NCI-H446 treated with DMSO at 0.1 percent for 48 hours (cell line): ENCODE measurements around the gene PRR5.
"Not testable (repeated sequence)": the region's sequence is repeated elsewhere in the genome, so short reads cannot be mapped to it uniquely, and the experiment has no call there.

Experiments used
- DNase-seq: peaks from one replicate; lab custom pipeline; 2025; lab: John Stamatoyannopoulos, UW

PRR5 gene, protein sequence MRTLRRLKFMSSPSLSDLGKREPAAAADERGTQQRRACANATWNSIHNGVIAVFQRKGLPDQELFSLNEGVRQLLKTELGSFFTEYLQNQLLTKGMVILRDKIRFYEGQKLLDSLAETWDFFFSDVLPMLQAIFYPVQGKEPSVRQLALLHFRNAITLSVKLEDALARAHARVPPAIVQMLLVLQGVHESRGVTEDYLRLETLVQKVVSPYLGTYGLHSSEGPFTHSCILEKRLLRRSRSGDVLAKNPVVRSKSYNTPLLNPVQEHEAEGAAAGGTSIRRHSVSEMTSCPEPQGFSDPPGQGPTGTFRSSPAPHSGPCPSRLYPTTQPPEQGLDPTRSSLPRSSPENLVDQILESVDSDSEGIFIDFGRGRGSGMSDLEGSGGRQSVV

DNA sequence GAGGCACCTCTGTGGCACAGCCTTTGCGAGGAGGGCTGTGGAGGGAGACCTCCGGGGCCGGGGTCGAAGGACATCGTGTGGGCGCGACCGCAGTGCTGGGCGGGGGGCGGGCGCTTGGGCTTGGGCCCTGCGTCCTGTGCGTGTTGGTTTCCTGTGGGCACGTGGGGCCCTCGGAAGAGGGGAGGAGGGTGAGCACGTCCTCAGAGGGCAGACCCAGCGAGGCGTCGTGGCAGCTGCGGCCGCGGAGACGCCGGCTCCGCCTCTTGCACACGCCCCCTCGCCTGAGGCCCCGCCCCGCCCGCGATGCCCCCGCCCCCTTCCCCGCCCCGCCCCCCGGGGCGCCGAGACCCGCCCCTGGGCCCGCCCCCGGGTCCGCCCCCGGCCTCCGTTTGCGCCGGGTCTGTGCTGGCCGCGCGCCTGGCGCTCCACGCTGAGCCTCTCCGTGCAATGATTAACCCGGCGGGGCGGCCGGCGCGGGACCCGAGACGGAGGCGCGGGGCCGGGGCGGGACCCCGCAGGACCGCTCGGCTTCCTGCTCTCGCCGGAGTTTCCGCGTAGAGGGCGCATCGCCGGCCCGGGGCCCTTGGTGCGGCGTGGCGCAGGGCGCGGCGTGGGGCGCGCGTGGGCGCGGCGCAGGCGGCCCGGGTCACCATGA, at the start of gene PRR5:
PRR5 (plus strand) TSS at position 381 of the 655 bp plus-strand sequence; CDS start at position 652, 271 bp downstream.
- no peak for DNase-seq

DNA sequence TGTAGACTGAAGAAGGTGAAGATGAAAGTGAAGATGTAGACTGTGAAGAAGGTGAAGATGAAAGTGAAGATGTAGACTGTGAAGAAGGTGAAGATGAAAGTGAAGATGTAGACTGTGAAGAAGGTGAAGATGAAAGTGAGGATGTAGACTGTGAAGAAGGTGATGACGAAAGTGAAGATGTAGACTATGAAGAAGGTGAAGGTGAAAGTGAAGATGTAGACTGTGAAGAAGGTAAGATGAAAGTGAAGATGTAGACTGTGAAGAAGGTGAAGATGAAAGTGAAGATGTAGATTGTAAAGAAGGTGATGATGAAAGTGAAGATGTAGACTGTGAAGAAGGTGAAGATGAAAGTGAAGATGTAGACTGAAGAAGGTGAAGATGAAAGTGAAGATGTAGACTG, 49.1 kb upstream of the PRR5 start:
- DNase-seq, result not testable (repeated sequence)

DNA sequence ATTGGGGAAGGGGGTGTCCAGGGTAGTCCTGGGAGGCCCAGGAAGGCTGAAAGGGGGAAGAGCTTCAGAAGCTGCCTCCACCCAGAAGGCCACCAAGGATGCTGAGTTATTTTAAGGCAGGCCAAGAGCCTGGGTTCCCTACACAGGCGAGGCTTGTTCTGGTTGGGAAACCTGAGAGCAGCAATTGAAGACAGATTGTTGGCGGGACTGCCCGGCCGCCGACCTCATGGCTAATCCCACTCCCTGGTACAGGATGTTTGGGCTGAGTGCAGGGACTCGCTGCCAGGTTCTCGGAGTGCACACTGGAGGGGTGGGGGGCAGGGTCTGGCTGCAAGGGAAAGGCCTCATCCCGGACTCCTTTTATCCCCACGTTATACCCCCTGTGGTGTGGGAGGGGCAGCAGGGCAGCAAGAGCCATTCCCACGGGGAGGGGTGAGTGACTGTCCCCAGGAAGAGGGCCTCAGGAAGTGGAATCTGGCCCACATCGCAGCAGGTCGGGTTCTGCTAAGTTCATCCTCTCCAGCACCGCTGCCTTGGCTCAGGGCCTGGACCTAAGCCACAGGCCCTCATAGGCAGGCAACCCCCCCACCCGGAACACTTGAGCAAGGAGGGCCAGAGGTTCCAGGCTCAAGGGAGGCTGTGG, 43.6 kb upstream of the PRR5 start:
- no peak for DNase-seq

DNA sequence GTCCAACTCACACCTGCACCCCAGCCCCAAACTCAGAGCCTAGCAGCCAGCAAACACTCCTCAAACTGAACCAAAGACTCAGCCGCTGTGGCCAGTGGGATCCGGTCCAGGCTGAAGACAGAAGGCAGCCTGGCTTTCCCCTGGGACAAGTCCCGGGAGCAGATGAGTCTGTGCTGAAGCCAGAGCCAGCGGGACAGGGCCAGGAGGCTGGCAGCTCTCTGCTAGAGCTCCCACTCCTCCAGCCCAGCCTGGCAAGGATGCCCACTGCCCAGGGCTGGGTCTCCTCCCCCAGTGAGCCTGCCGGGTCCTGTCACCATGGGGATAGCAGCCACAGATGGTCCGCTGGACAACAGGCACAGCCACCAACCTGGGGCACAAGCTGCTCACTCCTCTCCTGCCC, 42.9 kb upstream of the PRR5 start:
- peak; percentile 48 for DNase-seq

DNA sequence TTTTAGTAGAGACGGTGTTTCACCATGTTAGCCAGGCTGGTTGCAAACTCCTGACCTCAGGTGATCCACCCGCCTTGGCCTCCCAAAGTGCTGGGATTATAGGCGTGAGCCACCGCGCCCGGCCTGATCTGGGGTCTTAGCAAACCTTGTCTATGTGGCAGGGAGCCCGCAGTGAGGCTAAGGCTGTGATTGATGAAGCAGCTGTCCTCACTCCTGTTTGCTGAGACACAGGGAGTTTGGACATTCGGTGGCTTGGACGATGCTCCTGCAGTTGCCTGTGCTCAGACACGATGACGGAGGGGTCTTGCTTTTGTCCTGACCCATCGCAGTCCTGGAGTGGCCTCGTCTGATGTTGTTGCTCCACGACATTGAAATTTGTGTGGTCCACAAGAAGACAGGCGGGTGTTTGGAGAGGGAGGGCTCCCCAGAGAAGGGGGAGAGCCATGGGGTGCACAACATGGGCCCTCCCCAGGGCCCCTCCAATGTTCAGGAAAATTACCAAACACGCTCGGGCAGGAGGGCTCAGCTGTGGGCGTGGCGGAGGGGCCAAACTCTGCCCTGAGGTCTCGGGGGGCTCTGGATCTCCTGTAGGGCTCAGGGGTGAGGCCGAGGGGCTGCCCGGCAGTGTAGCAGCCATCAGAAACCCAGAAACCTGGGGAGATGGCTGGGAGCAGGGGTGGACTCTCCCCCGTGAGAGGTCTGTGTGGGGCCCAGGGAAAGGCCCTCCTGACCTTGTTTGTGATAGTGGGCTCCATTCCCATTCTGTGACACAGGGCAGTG, 41.8 kb upstream of the PRR5 start:
- DNase-seq, result no peak

DNA sequence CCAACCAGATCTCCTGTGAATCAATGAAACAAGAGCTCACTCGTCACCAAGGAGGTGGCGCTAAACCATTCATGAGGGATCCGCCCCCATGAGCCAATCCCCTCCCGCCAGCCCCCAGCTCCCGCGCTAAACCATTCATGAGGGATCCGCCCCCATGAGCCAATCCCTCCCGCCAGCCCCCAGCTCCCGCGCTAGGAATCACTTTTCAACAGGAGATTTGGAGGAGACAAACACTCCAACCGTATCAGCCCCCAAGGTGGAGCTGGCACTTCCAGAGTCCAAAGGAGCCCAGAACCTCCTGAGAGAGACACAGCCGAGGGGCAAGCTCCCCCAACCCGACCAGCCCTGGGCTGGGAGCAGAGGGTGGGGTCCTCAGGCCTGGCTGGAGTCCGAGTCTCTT, 40.9 kb upstream of the PRR5 start:
- no peak for DNase-seq

DNA sequence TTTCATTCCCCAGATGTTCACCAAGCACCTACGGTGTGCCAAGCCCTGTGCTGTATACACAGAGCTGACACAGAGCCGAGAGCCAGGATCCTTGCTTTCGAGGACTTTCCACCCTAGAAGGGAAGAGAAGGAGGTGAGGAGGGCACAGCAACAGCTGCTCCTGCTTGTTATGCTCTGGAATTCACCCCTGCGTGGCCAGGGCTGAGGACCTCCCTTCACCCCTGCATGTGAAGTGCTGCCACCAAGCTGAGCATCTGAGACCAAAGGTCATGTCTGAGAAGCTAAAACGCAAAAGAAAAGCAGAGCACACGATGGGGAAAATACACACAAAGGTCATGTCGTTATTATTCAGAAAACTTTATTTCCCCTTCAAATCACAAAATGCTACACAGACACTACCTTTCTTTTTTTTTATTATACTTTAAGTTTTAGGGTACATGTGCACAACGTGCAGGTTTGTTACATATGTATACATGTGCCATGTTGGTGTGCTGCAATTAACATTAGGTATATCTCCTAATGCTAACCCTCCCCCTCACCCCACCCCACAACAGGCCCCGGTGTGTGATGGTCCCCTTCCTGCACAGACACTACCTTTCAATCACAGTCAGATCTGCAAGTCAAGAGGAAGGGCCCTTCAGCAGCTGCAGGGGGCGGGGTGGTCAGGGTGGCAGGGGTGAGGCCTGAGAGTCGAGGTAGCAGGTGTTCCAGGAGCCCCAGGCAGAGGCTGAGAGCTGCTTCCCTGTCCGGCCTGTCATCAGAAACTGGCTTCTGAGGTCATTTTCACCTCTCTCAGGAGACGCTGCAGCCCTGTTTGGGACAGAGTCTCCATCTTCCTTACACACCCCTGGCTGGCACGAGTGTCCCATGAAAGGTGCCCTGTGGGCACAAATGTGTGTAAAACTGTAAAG, 40.1 kb upstream of the PRR5 start:
- no peak for DNase-seq

DNA sequence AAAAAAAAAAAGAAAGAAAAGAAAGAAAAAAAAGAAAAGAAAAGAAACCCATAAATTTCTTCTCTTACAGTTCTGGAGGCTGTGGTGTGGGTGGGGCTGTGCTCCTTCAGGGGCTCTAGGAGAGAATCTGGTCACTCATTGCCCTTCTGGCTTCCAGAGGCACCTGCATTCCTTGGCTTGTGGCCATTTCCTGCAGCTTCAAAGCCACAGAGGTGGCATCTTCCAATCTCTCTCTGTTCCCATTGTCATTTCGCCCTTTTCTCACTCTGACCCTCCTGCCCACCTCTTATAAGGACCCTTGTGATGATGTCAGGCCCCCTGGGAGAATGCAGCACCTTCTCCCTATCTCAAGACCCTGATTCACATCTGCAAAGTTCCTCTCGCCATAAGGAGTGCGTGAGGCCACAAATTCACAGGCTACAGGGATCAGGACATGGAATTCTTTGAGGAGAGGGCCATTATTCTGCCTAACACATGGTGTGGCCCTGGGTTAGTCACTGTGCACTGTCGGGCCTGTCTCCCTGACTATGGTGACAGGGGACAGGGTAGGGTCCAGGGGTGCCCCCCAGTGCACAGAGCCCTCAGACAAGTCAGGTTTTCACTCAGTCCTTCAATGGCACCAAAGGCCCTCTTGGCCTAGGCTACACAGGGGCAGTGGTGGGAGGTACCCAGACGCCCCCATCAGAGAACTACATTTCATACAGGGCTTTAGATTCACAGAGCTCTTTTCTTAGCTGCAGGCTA, 38.6 kb upstream of the PRR5 start:
- DNase-seq, result no peak

DNA sequence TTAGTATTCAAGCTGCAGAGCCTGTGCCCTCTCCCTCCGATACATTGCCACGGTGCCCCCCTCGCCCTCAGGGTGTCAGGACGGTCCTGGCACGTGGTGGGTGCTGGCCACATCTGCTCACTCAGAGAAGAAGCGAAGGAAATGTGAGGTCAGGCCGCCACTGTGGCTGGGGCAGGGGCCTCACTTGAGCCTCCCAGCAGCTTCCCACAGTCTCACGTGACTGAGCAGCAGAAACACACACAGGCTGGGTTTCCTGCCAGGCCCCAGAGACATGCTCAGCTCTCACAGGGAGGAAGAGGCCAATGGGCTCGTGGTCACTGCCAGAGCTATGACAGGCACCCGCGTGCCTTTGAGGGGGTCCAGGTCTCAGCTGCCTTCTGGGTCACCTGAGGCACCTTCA, 37.9 kb upstream of the PRR5 start:
- no peak for DNase-seq

DNA sequence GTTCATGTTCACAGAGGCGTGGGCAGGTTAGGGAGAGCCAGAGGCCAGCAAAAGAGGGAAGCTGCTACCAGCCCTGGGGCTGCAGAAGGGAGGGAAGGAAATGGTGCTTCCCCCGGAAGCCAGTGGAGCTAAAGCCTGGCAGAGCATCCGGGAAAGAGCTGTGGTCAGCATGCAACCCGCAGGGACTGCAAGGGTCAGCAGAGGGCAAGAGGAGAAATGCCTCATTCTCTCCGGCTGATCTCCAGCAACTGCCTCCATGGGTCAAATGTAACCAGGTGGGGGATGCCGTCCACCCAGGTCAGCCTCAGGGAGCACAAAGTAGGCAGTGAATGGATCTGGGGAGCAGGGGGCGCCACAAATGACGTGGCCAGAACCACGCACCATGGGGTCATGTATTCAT, 36.9 kb upstream of the PRR5 start:
- no peak for DNase-seq

DNA sequence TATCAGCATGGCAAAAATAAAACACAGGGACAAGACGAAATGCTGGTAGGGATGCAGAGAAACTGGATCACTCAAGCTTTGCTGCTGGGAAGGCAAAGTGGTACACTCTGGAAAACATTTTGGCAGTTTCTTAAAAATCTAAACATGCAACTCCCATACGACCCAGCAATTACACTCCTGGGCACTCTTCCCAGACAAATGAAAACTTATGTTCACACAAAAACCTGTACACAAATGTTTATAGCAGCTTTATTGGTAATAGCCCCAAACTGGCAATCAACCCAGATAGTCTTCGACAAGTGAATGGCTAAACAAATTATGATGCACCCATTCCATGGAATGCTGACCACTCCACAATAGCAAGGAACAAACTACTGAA, 35.8 kb upstream of the PRR5 start:
- no peak for DNase-seq

DNA sequence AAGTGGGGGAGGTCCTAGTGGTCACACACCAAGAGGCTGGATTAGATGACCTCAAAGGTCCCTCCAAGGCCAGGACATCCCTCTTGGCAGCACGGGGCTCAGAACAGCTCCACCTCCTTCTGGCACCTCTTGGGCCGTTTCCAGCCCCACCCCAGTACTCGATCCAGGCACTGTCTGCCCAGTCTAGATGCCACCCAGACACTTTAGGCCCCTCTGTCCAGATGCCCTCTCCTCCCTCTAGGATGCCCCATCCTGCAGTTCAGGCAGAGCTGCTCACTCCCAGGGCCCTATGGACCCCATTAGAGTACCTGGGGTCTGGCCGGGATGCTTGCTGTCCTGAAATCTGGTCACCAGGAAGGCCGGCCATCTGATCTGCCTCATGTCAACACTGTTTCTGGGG, 34.7 kb upstream of the PRR5 start:
- DNase-seq, result no peak

DNA sequence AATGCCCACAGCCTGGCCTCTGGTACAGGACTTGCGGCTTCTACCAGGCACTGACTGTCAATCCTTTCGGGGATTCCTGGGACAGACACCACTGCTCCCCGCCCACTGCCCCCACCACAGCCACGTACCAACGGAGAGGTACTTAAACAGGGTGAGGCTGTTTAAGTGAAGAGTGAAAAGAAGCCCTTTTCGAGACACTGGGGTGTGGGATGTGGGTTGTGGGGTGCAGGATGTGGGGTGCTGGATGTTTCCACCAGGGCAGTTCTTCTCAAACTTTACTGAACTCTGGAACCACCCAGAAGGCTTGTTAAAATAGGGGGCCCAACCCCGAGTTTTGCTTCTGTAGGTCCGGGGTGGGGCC, 34.2 kb upstream of the PRR5 start:
- no peak for DNase-seq

DNA sequence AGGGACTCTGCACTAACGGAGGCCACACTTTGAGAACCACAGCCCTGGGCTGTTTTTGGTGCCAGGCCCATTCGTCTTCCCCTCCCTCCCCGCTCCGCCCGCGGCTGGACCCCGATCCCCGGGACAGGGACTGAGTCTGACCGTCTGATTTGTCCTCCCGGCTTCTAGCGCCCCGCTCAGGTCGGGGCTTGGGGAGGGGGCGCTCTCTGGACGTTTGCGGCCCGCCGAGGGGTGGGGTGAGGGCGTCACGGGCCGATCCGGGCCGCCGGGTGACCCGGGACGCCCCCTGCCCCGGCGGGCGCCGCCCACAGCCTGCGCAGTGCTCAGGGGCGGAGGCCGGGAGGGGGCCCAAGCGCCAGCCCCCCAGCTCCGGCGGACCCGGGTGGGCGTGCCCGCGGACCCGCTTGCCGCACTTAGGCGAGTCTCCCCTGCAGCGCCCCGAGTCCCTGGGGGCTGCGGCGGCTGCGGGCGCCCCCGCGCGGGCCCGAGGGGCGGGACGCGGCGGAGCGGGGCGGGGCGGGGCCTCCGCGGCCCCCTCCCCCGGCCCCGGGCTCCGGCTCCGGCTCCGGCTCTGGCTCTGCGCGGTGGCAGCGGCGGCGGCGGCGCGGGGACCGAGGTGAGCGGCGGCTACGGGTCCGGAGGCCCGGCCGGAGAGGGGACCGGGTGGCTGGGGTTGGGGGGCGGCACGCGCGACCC, 33.7 kb upstream of the PRR5 start:
- DNase-seq, result no peak

DNA sequence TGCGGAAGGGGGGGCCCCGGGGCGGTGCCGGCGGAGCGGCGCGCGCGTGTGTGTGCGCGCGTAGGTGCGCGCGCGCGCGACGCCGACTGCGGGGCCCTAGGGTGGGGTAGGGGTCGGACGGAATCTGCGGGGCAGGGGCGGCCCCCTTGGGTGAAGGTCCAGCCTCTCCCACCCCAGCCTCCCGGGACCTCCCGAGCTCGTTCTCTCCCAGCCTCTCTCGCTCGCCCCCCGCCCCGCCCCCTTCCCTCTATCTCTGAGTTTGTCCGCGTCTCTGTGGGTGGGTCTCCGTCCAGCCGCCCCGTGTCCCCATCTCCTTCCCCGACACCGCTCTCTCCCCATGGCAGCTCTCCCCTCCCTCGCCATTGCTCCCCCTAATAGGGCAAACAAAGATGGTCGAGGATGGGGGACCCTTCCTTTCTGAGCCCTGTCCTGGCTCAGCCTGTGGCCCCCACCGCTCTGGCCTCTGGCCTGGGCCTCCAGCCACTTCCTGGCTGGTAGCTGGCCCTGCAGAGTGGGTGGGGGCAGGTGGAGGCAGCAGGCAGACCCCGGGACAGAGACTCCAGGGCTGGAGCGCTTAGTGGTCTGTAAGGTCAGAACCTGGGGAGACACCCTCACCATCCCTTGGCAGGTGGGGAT, 33.0 kb upstream of the PRR5 start:
- no peak for DNase-seq

DNA sequence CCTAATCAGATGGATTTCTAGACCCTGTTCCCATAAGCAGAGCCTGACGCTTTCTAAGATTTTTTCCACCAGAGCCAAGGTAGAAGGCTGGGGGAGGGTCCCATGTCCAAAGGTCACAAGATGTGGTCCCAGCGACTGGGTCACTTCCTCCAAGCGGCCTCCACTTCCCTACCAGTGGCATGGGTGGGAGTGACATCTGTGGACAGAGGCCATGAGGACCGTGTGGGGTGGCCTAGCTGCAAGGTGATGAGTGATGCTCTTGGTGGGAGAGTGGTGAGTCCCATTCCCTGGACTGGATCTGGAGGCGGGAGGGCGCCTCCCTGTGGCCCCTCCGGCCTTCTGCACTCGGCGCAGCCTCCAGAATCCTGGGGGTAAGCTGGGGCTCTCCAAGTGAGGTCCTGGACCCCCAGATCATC, 32.4 kb upstream of the PRR5 start:
- no peak for DNase-seq

DNA sequence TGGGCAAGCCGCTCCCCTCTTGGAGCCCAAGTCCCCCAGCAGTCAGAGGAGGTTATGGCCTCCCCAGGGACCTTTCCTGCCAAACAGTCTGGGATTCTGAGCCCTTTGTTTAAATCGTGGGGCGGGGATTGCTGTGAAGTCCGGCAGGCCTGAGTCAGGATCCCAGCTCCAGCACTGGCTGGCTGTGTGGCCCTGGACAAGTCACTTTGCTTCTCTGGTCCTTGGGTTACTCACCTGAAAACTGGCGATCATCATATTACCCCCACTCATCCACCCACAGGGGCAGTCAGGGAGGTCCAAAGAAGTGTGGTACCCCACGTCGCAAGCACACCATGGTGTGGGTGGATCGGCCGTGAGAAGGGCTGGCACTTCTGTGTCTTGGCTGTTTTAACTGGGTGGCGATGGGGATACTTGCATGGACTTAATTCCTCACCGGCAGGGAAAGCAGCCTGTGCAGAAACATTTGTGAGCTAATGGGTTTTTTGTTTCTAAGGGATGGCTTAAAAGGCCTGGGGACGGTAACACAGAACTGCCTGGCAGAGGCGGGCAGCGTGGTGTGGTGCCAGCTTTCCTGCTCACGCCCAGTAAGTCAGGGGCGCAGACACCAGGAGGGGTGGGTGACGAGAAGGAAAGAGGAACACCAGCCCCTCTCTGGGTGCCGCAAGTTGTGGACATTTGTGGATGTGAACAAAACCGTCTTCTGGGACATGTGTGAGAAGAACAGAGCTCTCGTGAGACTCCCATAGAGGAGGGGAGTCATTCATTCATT, 31.6 kb upstream of the PRR5 start:
- no peak for DNase-seq

DNA sequence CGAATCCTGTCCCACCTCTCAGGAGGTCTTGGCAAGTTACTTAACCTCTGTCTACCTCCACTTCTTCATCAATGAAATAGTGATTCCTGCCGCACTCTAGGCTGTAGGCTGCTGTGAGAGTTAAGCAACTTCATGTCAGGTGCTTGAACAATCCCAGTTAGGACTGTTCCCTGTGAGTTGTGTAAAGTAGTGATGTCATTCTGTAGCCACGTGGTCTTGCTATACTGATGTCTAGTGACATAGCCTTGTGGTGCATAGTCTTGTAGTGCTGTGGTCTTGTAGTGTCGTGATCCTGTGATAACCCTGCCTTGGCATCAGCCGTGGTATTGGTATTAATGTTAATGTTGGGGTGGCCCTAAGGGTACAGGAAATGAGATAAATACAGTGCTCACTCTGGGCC, 30.3 kb upstream of the PRR5 start:
- no peak for DNase-seq

DNA sequence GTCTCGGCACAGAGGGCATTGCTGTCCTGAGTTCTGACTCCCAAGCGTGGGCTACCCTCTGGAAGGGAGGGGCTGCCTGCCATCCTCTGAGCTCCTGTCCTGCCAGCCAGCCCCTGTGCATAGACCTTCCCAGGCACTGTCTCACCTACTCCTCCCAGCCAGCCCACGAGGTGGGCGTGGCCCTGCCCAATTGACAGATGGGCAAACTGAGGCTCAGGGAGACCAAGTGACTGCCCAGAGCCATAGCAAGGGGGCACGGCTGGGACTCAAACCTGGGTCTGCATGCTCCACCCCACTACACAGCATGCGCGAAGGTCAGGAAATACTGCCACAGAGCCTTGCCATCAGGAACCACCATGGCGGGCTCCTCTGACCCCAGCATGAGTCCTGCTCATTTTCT, 29.4 kb upstream of the PRR5 start:
- no peak for DNase-seq
